GM18502 (cell line): ENCODE data around the gene ARHGAP33.
A peak's percentile ranks its signal among the peaks of the same experiment; 100 is the strongest.

Experiments
- ATAC-seq: cut with Tn5 transposase; IDR thresholded peaks from one replicate; pipeline ENCODE4 v1.9.1; 2021; ENCODE audit warnings: mild to moderate bottlenecking; ENCODE audit not compliant: unreplicated experiment, poor library complexity

ARHGAP33 gene, protein sequence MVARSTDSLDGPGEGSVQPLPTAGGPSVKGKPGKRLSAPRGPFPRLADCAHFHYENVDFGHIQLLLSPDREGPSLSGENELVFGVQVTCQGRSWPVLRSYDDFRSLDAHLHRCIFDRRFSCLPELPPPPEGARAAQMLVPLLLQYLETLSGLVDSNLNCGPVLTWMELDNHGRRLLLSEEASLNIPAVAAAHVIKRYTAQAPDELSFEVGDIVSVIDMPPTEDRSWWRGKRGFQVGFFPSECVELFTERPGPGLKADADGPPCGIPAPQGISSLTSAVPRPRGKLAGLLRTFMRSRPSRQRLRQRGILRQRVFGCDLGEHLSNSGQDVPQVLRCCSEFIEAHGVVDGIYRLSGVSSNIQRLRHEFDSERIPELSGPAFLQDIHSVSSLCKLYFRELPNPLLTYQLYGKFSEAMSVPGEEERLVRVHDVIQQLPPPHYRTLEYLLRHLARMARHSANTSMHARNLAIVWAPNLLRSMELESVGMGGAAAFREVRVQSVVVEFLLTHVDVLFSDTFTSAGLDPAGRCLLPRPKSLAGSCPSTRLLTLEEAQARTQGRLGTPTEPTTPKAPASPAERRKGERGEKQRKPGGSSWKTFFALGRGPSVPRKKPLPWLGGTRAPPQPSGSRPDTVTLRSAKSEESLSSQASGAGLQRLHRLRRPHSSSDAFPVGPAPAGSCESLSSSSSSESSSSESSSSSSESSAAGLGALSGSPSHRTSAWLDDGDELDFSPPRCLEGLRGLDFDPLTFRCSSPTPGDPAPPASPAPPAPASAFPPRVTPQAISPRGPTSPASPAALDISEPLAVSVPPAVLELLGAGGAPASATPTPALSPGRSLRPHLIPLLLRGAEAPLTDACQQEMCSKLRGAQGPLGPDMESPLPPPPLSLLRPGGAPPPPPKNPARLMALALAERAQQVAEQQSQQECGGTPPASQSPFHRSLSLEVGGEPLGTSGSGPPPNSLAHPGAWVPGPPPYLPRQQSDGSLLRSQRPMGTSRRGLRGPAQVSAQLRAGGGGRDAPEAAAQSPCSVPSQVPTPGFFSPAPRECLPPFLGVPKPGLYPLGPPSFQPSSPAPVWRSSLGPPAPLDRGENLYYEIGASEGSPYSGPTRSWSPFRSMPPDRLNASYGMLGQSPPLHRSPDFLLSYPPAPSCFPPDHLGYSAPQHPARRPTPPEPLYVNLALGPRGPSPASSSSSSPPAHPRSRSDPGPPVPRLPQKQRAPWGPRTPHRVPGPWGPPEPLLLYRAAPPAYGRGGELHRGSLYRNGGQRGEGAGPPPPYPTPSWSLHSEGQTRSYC

DNA sequence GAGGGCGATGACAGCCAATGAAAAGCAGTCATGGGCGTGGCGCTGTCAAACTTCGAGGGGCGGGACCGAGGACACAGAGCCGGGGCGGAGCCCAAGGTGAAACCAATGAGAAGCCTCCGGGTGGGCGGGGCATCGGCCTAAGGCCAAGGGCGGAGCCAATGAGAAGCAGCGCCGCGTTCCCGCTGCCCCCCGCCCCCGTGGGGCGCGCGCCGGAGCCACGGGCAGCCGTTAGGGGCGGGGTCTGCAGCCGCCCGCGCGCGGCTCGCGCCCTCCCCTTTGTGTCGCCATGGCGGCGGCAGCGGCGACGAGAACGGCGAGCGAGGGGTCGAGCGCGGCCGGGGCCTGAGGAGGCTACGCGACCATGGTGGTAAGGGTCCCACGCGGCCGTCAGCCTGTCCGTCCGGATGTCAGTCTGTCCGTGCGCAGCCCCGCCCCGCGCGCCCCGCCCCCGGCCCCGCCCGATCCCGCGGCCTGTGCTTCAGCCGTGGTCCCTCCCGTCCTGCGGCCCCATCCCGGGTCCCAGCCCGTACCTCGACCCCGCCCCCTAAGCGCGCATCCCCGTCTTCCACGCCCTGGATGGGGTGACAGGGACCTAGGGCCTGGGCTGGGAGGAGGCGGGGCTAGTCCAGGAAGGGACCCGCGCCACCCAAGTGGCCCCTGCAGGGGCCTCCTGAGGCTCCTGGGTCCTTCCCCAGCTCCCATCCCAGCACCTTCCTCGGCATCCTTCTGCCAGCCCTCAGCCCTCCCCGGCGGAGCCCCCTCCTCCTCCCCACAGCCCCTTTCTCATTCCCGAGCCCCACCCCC, at the start of gene ARHGAP33:
TSS of gene ARHGAP33 (plus strand) at position 267 of the 804 bp plus-strand sequence. CDS start at position 362, 95 bp downstream.
- ATAC-seq: peak; percentile 93

- no peak for ATAC-seq
These were observed 48.1 kb upstream of the ARHGAP33 start for GRCh38 chr19:35727053-35727955.

GRCh38 chr19:35727956-35728706, 47.2 kb upstream of the ARHGAP33 start:
- no peak for ATAC-seq

DNA sequence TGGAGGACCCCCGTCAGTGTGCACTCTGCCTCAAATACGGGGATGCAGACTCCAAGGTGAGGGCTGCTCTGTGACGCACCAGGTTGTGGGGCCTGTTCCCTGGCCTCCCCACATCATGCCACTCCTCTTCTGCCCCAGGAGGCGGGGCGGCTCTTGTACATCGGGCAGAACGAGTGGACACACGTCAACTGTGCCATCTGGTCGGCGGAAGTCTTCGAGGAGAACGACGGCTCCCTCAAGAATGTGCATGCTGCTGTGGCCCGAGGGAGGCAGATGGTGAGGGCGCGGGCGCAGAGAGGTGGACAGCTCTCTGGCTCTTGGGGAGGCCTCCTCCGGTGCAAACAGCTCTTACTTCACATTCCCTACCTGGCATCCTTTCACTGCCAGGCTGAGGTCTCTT, 46.3 kb upstream of the ARHGAP33 start:
- ATAC-seq: no peak

- ATAC-seq: no peak
These were observed 45.6 kb upstream of the ARHGAP33 start for GRCh38 chr19:35729763-35730162.

DNA sequence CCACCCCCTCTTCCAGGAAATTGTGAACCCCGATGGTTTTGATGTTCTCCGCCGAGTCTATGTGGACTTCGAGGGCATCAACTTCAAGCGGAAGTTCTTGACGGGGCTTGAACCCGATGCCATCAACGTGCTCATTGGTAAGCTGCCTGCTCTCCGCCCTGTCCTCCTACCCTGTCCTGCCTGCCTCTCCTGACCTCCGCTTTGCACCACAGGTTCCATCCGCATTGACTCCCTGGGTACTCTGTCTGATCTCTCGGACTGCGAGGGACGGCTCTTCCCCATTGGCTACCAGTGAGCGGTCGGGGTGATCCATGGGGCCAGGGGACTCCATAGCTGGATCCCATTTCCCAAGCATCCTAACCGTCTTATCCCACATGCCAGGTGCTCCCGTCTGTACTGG, 45.0 kb upstream of the ARHGAP33 start:
- ATAC-seq: no peak

- ATAC-seq: no peak
These were observed 44.0 kb upstream of the ARHGAP33 start for GRCh38 chr19:35731353-35731752.

DNA sequence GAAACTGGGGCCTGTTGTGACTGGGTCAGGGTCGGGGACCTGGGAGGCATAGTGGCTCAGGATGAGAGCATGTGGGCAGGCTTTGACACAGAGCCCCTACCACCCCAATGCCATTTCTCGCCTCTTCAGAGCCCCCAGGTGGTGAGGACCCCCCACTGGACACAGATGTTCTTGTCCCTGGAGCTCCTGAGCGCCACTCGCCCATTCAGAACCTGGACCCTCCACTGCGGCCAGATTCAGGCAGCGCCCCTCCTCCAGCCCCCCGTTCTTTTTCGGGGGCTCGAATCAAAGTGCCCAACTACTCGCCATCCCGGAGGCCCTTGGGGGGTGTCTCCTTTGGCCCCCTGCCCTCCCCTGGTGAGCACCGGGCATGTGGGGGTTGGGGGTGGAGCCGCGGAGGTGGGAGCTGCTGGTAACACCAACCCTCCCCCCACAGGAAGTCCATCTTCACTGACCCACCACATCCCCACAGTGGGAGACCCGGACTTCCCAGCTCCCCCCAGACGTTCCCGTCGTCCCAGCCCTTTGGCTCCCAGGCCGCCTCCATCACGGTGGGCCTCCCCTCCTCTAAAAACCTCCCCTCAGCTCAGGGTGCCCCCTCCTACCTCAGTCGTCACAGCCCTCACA, 43.5 kb upstream of the ARHGAP33 start:
- ATAC-seq: no peak

GRCh38 chr19:35732540-35733179, 42.7 kb upstream of the ARHGAP33 start:
- ATAC-seq: no peak

DNA sequence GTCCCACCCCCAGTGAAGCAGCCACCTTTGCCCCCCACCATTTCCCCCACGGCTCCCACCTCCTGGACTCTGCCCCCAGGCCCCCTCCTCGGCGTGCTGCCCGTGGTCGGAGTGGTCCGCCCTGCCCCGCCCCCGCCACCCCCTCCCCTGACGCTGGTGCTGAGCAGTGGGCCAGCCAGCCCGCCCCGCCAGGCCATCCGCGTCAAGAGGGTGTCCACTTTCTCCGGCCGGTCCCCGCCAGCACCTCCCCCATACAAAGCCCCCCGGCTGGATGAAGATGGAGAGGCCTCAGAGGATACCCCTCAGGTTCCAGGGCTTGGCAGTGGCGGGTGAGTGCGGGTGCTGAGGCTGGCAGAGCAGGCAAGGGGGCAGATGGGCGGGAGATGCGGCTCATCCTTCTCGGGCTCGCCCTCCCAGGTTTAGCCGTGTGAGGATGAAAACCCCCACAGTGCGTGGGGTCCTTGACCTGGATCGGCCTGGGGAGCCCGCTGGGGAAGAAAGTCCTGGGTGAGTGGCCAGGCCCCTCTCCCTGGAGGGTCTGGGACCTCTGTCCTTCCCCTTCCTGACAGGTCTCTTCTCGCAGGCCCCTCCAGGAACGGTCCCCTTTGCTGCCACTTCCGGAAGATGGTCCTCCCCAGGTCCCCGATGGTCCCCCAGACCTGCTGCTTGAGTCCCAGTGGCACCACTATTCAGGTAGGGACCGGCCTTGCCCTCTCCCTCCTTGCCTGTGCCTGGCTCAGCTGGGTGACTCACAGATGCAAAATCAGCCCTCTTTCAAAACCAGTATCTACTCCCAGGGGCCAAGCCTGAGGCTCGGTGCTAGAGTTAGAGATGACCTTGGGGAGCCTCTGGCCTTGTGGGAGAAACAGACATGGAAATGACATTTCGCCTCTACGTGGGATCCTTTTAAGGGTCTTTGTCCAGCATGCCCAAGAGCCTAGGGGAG, 41.9 kb upstream of the ARHGAP33 start:
- no peak for ATAC-seq

GRCh38 chr19:35734273-35734672, 41.1 kb upstream of the ARHGAP33 start:
- no peak for ATAC-seq

- no peak for ATAC-seq
These were observed 40.5 kb upstream of the ARHGAP33 start for GRCh38 chr19:35734889-35735288.

DNA sequence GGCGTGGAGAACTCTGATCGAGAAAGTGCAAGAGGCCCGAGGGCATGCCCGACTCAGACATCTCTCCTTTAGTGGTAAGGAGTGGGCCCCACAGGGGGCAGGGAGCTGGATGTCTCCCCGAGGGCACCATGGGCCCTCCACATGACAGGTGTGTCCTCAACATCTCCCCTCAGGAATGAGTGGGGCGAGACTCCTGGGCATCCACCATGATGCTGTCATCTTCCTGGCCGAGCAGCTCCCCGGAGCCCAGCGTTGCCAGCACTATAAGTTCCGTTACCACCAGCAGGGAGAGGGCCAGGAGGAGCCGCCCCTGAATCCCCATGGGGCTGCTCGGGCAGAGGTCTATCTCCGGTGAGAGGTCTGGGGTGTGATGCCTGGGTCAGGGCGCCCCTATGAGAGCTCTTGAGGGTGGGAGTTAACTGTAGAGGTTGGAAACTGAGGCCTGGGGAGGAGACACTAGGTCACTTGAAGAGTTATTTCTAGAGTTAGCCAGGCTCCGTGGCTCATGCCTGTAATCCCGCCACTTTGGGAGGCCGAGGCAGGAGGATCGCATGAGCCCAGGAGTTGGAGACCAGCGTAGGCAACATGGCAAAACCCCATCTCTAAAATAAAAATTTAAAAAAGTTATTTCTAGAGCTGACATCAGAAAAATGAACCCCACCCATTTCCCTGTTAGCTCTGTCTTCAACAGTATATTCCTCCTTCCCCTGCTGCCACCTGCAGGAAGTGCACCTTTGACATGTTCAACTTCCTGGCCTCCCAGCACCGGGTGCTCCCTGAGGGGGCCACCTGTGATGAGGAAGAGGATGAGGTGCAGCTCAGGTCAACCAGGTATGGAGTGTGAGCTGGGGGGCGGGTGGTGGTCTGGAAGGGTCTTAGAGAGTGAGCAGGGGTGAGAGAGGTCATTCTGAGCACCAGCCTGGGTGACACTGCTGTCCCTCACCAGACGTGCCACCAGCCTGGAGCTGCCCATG, 38.2 kb upstream of the ARHGAP33 start:
- ATAC-seq: no peak

DNA sequence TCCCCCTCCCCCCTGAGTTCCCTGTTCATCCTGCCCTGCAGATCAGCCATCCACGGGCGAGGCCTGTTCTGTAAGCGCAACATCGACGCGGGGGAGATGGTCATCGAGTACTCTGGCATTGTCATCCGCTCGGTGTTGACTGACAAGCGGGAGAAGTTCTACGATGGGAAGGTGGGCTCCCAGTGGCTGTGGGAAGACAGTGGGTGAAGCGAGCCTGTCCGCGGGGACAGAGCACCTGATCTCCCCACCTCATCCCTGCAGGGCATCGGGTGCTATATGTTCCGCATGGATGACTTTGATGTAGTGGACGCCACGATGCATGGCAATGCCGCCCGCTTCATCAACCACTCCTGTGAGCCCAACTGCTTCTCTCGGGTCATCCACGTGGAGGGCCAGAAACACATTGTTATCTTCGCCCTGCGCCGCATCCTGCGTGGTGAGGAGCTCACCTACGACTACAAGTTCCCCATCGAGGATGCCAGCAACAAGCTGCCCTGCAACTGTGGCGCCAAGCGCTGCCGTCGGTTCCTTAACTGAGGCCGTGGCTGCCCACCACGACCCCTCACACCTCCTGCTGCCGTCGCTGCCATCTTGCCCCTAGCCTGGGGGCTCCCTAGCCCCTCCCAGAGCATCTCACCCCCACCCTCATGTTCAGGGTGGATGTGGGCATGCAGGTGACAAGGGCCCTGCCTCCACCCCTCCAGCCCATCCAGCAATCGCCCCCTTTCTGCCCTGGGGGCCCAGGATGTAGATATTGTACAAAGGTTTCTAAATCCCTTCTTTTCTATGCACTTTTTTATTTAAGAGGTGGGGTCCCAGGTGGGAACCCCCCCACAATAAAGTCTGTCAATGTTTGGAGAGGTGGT, 37.1 kb upstream of the ARHGAP33 start:
- ATAC-seq: no peak
